ENCODE measurements around the gene THSD7A. TPM values are rescaled to one million over a fixed set of nuclear protein-coding genes. Genes with fewer than 3 reads are reported as not detected.

THSD7A gene
- polyA plus RNA-seq, 1 donor (not counting 4 experiments of a cell fraction or from before 2014, with no cell fraction given) = not detected

GRCh38 chr7:11471255-11471654, 360.7 kb downstream of the THSD7A start:
- dilution Hi-C loops (cut with MboI; ENCODE audit: extremely low pct_ligation_motif_present, low sequenced_read_pairs) = no loop called here
- no peak for DNase-seq (ENCODE audit: low read depth, low spot score)
- H3K27ac ChIP-seq (ENCODE audit: control insufficient read depth, insufficient read depth, low read length) = no peak overlapping the region
- no peak overlapping the region for H2AFZ ChIP-seq (ENCODE audit: control insufficient read depth, low read length)
- H4K20me1 ChIP-seq (ENCODE audit: control insufficient read depth, extremely low read depth, insufficient read depth, low read length) = no peaks in the 10 kb centered on the region
- no peaks in the 10 kb centered on the region for H3K9me3 ChIP-seq (ENCODE audit: control insufficient read depth, low read depth, low read length)
- no peak overlapping the region for H3K9ac ChIP-seq (ENCODE audit: control insufficient read depth, extremely low read depth, insufficient read depth, low read length)
- no peaks in the 10 kb centered on the region for H3K79me2 ChIP-seq (ENCODE audit: control insufficient read depth, insufficient read depth, low read length)
- no peaks in the 10 kb centered on the region for H3K27me3 ChIP-seq (ENCODE audit: control insufficient read depth, extremely low read depth, insufficient read depth, low read length)
- no peaks in the 10 kb centered on the region for H3K36me3 ChIP-seq (ENCODE audit: control insufficient read depth in 2 of 2, extremely low read depth in 1 of 2, insufficient read depth in 2 of 2, low read length in 2 of 2)
- FAIRE-seq = no peak
- TF ChIP-seq CTCF (optimal IDR thresholded peaks at IDR 0.05 in 1 of 3, IDR thresholded peaks at IDR 0.05 in 1 of 3, conservative IDR thresholded peaks at IDR 0.05 in 1 of 3; ENCODE audit: extremely low read depth in 1 of 3, insufficient read depth in 2 of 3, low read length in 3 of 3) (no peak), EZH2 (IDR thresholded peaks at IDR 0.05; ENCODE audit: low read length) (no peak)
- H3K4me1 ChIP-seq (ENCODE audit: control insufficient read depth, extremely low read depth, insufficient read depth, low read length) = no peaks in the 10 kb centered on the region
- no peak overlapping the region for H3K4me3 ChIP-seq (ENCODE audit: control insufficient read depth in 2 of 3, extremely low read depth in 1 of 3, insufficient read depth in 2 of 3, low read depth in 1 of 3, low read length in 3 of 3)
- no peak overlapping the region for H3K4me2 ChIP-seq (ENCODE audit: control insufficient read depth, extremely low read depth, insufficient read depth, low read depth, low read length)
- H3K9me1 ChIP-seq (ENCODE audit: control insufficient read depth, extremely low read depth, insufficient read depth, low read length) = no peaks in the 10 kb centered on the region

DNA sequence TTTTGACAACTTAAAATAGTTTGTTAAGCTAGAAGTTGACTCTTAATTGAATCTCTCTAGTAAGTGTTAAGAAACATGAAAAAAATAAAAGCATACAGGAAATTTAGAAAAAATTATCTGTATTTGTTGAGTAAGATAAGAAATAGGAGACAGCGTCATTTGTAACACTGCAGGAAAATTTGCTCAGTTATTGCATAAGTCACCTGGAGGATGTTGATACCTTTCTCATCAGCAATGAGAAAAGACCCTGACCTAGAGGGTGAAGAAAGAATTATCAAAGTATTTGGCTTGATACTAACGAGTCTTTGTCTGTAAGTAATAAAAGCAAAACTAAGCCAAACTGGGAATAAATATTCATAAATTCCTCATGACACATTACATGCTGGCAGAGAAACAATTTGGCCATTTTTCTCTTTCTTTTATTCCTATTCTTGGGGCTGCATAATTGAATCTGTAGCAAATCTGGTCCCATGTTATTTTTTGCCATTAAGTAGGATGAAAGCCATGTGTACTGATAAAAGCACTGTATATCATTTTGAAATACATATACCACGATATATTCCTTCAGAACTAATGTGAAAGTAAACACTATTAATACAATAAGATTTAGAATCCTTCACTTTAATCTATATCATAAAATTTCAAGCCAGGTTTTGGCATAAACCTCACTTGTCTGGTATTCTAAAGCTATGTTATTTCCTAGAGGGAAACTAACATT, 362.8 kb downstream of the THSD7A start:
- Histone ChIP-seq H2AFZ (ENCODE audit: control insufficient read depth, low read length) (peak overlapping the region; percentile 29), H3K27me3 (ENCODE audit: control insufficient read depth, extremely low read depth, insufficient read depth, low read length) (no peaks in the 10 kb centered on the region), H3K27ac (ENCODE audit: control insufficient read depth, insufficient read depth, low read length) (no peak overlapping the region), H3K79me2 (ENCODE audit: control insufficient read depth, insufficient read depth, low read length) (no peaks in the 10 kb centered on the region), H3K36me3 (ENCODE audit: control insufficient read depth in 2 of 2, extremely low read depth in 1 of 2, insufficient read depth in 2 of 2, low read length in 2 of 2) (no peaks in the 10 kb centered on the region), H4K20me1 (ENCODE audit: control insufficient read depth, extremely low read depth, insufficient read depth, low read length) (no peaks in the 10 kb centered on the region), H3K9me1 (ENCODE audit: control insufficient read depth, extremely low read depth, insufficient read depth, low read length) (no peaks in the 10 kb centered on the region), H3K9me3 (ENCODE audit: control insufficient read depth, low read depth, low read length) (no peaks in the 10 kb centered on the region), H3K4me2 (ENCODE audit: control insufficient read depth, extremely low read depth, insufficient read depth, low read depth, low read length) (peak overlapping the region; percentile 22), H3K4me3 (ENCODE audit: control insufficient read depth in 2 of 3, extremely low read depth in 1 of 3, insufficient read depth in 2 of 3, low read depth in 1 of 3, low read length in 3 of 3) (no peak overlapping the region), H3K9ac (ENCODE audit: control insufficient read depth, extremely low read depth, insufficient read depth, low read length) (no peak overlapping the region), H3K4me1 (ENCODE audit: control insufficient read depth, extremely low read depth, insufficient read depth, low read length) (no peaks in the 10 kb centered on the region)
- DNase-seq (ENCODE audit: low read depth, low spot score) (no peak), FAIRE-seq (no peak)
- TF ChIP-seq EZH2 (IDR thresholded peaks at IDR 0.05; ENCODE audit: low read length) (no peak), CTCF (optimal IDR thresholded peaks at IDR 0.05 in 1 of 3, IDR thresholded peaks at IDR 0.05 in 1 of 3, conservative IDR thresholded peaks at IDR 0.05 in 1 of 3; ENCODE audit: extremely low read depth in 1 of 3, insufficient read depth in 2 of 3, low read length in 3 of 3) (no peak)
- dilution Hi-C loops (cut with MboI; ENCODE audit: extremely low pct_ligation_motif_present, low sequenced_read_pairs) = no loop called here

Measured in keratinocyte (primary cell).